ENCODE results near the gene PRSS2.
"Not testable (repeated sequence)": the region's sequence is repeated elsewhere in the genome, so short reads cannot be mapped to it uniquely, and the experiment has no call there.

The PRSS2 gene

DNA sequence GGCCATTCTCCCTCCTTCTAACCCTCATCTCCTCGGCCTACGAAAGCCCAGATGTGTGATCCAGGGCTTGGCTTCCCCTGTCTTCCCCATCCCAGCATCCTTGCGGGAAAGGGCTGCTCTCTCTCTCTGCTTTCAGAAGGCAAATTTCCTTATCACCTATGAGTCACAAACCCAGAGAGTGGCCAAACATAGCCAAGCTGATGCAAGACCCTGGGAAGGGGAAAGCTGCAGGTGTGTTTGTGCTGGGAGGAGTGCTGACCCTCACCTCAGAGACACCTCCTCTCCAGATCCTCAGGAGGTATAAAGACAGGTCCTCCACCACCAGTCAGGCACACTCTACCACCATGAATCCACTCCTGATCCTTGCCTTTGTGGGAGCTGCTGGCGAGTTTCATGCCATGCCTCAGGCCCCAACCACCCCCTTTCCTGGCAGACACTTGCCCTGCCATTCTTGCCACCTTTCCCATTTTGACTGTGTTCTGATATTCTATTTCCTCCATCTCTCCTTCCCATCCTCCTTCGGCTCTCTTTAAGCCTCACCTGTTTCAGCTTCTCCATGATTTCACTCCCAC is 10.6 kb upstream of the PRSS2 start:
- no peak for DNase-seq

DNA sequence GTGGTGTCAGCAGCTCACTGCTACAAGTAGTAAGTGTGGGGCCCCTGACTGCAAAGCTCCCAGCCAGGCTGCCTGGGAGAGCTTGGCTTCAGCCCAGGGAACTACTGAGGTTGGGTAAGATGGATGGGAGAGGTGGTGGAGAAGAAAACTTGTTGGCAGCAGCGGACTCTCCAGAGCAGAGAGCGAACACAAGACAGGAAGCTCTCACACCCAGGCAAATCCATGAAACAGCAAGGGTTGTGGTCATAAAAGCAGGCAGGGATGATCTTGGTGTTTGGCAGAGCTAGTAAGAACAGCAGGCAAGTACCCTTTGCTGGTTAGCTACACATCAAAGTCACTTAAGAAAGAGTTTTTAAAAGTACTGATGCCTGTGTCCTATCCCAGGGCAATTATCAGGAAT is 9.2 kb upstream of the PRSS2 start:
- DNase-seq = not testable (repeated sequence)

DNA sequence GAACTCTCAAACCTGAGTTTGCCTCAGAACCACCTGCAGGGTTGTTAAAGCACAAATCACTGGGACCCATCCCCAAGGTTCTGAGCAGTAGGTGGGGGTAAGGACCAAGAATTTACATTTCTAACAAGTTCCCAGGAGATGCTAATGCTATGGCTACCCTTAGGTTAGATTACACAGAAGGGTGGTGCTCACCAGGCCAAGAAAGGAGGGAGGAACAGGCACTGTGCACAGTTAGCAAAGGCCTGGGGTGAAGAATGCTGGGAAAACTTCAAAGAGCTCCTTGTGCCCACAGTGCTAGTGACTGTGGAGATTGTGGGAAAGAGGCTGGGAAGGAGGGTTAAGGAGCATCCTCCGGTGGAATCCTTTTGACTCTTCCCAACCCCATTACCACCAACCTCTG is 8.7 kb upstream of the PRSS2 start:
- no peak for DNase-seq

DNA sequence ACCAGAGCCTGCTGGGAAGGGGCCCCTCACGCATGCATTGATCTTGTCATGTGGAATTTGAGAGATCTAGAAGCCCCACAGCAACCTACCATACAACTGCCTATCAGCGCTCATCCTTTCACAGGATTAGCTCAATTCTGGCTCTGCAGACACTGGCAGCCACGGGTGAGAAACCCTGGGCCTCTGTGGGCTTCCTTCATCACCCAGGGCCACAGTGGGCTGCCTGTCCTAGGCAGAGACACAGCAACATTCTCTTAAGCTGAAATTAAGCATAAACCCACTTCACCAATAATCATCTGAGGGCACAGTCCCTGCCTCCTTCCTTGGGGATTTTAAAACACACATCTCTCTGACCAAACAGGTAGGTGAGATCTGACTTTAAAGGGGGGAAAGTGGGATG is 3.3 kb upstream of the PRSS2 start:
- DNase-seq = no peak

DNA sequence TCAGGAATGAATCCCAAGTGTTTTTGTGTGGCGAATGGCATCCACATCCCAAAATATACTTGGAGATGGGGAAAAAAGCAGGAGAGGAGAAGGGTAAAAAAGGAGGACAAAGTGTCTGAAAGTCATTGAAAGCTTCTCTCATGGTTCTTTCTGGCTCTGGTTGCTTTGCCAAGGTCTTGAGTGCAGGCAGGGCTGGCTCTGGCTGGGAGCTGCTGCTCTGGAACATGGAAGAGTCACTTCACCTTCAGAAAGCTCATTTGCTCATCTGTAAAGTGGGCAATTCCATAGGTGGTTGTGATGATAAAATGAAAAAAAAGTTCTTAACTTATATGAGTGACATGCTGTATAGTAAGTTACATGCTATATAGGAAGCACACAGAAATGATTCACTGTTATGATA is 2.9 kb upstream of the PRSS2 start:
- DNase-seq = no peak

DNA sequence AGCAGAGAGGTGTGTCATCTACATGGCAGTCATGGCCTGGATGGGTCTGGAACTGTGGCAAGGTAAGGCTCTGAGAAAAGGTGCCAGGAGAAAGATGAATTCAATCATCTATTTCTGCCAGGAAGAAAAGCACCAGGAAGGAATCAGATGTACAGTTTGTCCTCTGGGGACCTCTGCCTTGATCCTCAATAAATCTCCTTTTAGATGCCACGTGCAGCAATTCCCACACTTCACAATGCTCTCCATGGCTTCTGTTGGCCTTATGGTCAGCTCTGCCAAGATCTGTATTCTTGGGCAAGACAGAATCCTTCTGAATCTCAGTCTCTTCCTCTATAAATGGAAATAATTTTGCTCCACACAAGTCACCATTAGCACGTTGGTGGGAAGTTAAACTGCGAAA is 1.9 kb upstream of the PRSS2 start:
- DNase-seq = not testable (repeated sequence)

- no peak for DNase-seq
Measured at GRCh38 chr7:142771353-142771723, 568 bp downstream of the PRSS2 start.

DNA sequence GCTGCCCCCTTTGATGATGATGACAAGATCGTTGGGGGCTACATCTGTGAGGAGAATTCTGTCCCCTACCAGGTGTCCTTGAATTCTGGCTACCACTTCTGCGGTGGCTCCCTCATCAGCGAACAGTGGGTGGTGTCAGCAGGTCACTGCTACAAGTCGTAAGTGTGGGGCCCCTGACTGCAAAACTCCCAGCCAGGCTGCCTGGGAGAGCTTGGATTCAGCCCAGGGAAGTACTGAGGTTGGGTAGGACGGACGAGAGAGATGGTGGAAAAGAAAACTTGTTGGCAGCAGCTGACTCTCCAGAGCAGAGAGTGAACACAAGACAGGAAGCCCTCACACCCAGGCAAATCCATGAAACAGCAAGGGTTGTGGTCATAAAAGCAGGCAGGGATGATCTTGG is 1.3 kb downstream of the PRSS2 start:
- DNase-seq = no peak

GRCh38 chr7:142772673-142773072 is 1.9 kb downstream of the PRSS2 start:
- DNase-seq = no peak

GRCh38 chr7:142773230-142773629 is 2.5 kb downstream of the PRSS2 start:
- no peak for DNase-seq

DNA sequence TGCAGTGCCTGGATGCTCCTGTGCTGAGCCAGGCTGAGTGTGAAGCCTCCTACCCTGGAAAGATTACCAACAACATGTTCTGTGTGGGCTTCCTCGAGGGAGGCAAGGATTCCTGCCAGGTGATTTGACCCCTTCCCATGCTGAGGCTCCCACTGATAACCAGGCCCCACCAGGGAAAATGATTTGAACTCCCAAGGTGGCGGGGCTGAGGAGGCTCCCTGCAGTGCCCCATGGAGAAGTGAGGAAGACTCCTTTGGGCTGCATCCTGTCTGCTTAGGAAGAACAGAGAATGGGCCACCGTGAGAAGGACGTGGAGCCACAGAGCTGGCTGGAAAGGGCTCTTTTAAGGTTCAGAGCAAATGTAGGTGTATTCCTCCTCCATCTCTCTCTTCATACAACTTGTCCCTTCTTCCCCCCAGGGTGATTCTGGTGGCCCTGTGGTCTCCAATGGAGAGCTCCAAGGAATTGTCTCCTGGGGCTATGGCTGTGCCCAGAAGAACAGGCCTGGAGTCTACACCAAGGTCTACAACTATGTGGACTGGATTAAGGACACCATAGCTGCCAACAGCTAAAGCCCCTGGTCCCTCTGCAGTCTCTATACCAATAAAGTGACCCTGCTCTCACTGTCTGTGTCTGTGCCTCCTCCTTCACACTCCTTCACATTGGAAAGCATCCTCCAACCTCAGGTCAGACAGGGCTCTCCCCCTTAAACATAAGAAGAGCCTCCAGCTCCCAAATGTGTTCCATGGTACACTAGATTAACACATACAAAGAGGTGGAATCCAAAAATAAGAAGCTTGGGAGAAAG is 3.4 kb downstream of the PRSS2 start:
- DNase-seq = no peak

GRCh38 chr7:142774826-142775225 is 4.1 kb downstream of the PRSS2 start:
- DNase-seq = no peak

- not testable (repeated sequence) for DNase-seq
Measured at GRCh38 chr7:142775351-142776115, 4.8 kb downstream of the PRSS2 start.

DNA sequence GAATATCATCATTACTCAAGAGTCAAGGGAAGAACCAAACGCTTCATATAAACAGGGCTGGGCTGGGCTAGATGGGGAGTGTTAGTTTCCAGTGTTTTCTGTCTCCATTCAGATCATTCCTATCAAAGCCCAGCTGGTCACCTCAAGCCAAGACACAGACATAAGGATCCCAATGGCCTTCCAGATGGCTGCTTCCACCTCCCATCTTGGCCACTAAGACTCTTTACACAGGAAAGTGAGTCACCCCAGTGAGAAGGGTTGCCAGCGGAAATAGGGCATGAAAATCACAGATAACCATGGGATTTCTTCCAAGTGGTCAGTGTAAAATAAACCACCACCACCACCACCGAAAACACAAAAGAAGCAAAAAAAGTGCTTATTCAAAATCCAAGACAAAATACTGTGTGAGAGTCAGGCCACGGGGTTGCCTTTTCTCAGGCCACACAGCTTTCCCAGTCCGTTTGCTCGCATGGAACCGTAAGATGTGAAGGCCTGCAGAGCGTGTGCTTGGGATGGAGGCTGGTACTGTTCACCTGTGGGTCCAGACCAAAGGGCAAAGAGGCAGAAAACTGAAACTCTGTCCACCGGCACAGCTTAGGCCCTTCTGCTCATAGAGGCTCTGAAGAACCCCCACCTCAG is 5.6 kb downstream of the PRSS2 start:
- no peak for DNase-seq

DNA sequence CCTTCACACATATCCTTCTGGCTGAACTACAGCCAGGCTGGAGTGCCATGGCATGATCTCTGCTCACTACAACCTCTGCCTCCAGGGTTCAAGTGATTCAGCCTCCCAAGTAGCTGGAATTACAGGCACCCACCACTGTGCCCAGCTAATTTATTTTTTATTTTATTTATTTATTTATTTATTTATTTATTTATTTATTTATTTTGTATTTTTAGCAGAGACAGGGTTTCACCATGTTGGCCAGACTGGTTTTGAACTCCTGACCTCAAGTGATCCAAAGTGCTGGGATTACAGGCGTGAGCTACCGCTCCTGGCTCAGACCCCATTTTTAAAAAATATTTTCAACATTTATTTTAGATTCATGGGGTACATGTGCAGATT is 6.1 kb downstream of the PRSS2 start:
- not testable (repeated sequence) for DNase-seq

DNA sequence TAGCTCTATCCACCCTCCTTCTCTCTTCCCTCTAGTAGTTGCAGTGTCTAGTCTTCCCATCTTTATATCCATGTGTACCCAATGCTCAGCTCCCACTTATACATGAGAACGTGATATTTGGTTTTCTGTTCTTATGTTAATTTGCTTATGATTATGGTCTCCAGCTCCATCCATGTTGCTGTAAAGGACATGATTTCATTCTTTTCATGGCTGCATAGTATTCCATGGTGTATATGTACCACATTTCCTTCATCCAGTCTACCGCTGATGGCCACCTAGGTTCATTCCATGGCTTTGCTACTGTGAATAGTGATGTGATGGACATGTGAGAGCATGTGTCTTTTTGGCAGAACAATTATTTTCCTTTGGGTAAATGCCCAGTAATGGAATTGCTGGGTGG is 6.5 kb downstream of the PRSS2 start:
- no peak for DNase-seq

DNA sequence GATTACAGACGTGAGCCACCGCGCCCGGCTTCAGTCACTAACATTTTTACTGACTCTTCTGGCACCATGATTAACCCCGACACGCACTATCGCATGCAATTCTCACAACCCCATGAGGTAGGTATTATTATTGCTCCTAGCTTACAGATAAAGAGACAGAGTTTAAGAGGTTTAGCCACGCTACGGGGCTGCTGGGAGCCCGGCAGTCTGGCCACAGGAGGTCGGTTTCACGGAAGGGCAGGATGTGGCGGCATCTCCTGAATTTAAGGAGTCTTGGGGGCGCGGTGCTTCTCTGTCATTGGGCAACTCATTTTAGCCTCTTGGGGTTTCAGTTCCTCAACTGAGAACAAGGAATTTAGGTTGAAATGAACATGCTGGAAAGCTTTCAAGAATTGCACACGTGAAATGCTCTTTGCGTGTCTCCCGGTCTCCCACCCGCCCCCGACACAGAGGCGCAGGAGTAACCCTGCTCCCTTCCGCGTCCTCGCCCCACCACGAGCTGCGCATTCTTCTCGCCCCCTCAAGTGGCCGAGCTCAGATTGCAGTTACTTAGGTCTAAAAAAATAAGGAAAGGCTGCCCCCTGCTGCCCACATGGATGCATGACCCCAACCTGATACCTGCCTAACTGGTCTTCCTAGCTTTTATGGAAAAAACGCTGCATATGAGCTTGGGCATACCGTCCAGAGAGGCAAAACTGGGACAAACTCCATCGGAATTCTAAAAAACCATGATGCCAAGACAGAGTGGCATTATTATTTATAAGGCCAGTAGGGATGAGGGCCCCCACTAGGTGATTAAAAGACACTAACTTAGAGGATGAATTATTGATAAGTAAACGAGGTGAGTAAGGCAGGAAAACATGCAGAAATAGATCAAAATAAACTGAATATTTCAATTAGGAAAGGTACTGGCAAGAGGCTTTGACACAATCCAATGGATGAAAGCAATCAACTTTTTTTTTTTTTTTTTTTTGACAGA is 12.4 kb downstream of the PRSS2 start:
- peak; percentile 75 to 85 for DNase-seq

DNA sequence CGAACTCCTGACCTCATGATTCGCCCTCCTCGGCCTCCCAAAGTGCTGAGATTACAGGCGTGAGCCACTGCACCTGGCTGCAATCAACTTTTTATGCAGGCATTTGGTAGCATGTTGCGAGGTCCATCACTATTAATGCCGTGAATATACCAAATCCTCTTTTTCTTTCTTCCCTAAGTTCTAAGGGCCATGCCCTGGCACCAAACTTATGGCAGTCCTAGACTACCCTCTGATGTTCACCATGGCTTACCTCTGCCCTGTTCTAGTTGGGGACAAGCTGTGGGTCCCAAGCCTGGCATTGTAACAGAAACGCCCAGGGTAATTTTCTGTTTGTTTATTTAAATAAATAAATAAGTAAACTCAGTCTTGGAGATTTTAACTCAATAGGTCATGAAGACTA is 13.3 kb downstream of the PRSS2 start:
- no peak for DNase-seq

- no peak for DNase-seq
Measured at GRCh38 chr7:142784716-142785115, 13.9 kb downstream of the PRSS2 start.

- DNase-seq = no peak
Measured at GRCh38 chr7:142785841-142786250, 15.1 kb downstream of the PRSS2 start.

- DNase-seq = no peak
Measured at GRCh38 chr7:142787034-142787768, 16.4 kb downstream of the PRSS2 start.

- no peak for DNase-seq
Measured at GRCh38 chr7:142787783-142788182, 17.0 kb downstream of the PRSS2 start.
